CD4-positive, alpha-beta T cell treated with Interleukin-21 for 1 hour (primary cell): ENCODE results near the gene OLFML2A.
A peak's percentile ranks its signal among the peaks of the same experiment; 100 is the strongest.
"Not testable (repeated sequence)": the region's sequence is repeated elsewhere in the genome, so short reads cannot be mapped to it uniquely, and the experiment has no call there.

Experiments used
- DNase-seq: peaks from one replicate; pipeline ENCODE4 v3.0.0-alpha.2; 2020

Gene OLFML2A

GRCh38 chr9:124831642-124832364 lies 54.9 kb downstream of the OLFML2A start:
- DNase-seq = no peak

DNA sequence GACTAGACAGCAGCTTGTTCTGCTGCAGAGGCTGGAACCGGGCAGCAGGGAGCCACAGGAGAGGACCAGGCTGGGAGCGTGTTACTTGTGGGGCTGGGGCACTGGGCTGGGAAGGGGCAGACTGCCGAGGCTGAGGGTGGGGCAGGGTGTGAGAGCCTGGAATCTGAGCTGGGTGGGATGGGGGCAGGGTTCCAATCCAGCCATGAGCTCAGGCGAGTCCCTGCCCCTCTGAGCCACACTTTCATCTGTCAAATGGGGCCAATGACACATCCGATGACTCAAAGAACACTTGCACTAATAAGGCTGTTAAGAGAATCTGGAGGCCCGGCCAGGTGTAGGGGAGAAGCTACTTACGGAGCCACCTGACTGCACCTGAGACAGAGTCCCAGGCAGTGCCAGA lies 57.7 kb downstream of the OLFML2A start:
- DNase-seq = no peak

DNA sequence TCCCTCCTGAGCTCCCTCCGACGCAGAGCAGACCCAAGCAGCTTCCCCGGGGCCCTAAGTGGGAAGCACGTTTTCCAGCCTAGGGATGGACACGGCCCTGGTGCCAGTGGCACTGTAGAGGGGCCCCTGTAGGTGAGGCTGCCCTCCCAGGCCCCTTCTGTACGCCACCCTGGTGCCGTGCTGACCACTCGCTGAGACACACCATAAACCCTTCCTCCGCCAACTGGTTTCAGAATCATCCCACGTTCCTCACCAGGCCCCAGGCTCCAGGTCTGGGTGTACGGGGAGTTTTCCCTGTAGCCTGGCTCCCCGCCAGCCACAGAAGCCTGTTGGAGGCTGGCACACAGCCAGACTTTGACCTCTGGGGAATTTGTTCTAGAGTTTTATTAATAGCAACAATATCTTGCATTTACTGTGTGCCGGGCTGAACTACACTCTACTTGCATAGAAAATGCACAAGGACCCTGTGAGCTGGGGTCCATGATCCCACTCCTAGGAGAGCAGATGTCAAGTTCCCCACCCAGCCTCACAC lies 58.2 kb downstream of the OLFML2A start:
- DNase-seq = no peak

DNA sequence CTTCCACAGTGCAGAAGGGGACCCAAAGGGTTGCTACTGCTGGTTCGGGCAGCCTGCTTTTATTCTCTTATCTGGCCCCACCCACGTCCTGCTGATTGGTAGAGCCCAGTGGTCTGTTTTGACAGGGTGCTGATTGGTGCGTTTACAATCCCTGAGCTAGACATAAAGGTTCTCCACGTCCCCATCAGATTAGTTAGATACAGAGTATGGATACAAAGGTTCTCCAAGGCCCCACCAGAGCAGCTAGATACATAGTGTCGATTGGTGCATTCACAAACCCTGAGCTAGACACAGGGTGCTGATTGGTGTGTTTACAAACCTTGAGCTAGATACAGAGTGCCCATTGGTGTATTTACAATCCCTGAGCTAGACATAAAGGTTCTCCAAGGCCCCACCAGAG lies 61.2 kb downstream of the OLFML2A start:
- not testable (repeated sequence) for DNase-seq

GRCh38 chr9:124838567-124839275 lies 61.8 kb downstream of the OLFML2A start:
- DNase-seq = not testable (repeated sequence)

DNA sequence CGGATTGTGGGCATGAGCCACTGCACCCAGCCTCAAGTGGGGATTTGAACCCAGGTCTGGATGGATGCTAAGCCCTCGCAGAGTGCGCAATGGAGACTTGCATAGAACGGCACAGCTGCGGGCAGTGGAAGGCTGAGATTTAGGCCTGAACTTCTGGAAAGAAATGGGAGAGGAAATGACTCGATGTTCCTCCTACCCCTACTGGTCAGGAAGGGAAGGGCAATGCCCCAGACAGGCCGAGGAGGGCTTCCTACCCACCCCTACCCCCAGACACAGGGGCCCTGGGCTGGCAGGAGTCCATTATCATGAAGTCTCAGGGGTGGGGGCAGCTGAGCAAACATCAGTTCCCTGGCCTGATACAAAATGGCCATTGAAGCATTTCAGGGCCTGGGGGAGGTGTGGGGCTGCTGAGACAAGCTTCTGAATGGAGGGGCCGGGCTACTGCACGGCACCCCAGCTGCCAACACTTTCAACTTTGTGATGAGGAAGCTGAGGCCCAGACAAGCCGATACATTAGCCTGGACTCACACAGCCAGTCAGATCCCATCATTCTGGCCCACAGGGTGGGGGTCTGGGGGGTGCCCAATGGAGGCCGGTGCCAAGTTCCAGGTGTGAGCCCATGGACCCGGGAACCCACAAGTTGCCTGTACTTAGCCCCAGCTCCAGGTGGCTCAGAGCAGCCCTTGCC lies 62.8 kb downstream of the OLFML2A start:
- DNase-seq = no peak

- no peak for DNase-seq
Observed at GRCh38 chr9:124840300-124840833, 63.4 kb downstream of the OLFML2A start.

- DNase-seq = no peak
Observed at GRCh38 chr9:124841075-124841821, 64.3 kb downstream of the OLFML2A start.

- no peak for DNase-seq
Observed at GRCh38 chr9:124843456-124844034, 66.6 kb downstream of the OLFML2A start.

- DNase-seq = no peak
Observed at GRCh38 chr9:124844291-124844690, 67.4 kb downstream of the OLFML2A start.

GRCh38 chr9:124846467-124846866 lies 69.5 kb downstream of the OLFML2A start:
- not testable (repeated sequence) for DNase-seq

- no peak for DNase-seq
Observed at GRCh38 chr9:124846969-124847368, 70.0 kb downstream of the OLFML2A start.

GRCh38 chr9:124849801-124850200 lies 72.9 kb downstream of the OLFML2A start:
- no peak for DNase-seq

- DNase-seq = no peak
Observed at GRCh38 chr9:124852121-124852828, 75.3 kb downstream of the OLFML2A start.

GRCh38 chr9:124852829-124853531 lies 76.0 kb downstream of the OLFML2A start, which contains the start of gene WDR38:
WDR38 (plus strand) TSS chr9:124853460; CDS start chr9:124853532, 72 bp downstream.
- DNase-seq = peak; percentile 92

GRCh38 chr9:124853605-124854143 lies 76.7 kb downstream of the OLFML2A start:
- DNase-seq = no peak

DNA sequence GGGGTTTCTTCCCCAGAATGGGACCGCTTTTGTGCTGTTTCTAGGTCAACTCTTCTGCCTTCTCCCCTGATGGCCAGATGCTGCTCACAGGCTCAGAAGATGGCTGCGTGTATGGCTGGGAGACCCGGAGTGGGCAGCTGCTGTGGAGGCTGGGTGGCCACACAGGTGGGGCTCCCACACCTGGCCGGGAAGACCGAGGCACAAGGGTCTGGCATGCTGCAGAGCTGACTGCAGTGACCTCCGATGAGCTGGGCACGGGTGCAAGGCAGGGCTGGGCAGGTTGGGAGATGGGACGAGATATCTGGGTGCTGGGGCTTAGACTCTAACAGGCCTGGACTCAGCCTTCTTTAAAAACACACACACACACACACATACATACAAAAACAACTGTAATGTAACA lies 77.2 kb downstream of the OLFML2A start:
- no peak for DNase-seq

- DNase-seq = no peak
Observed at GRCh38 chr9:124854822-124855221, 77.9 kb downstream of the OLFML2A start.

GRCh38 chr9:124855566-124855943 lies 78.6 kb downstream of the OLFML2A start:
- no peak for DNase-seq
